ENCODE data around the gene UTS2B.
"Not testable (repeated sequence)": the region's sequence is repeated elsewhere in the genome, so short reads cannot be mapped to it uniquely, and the experiment has no call there.

The UTS2B gene

DNA sequence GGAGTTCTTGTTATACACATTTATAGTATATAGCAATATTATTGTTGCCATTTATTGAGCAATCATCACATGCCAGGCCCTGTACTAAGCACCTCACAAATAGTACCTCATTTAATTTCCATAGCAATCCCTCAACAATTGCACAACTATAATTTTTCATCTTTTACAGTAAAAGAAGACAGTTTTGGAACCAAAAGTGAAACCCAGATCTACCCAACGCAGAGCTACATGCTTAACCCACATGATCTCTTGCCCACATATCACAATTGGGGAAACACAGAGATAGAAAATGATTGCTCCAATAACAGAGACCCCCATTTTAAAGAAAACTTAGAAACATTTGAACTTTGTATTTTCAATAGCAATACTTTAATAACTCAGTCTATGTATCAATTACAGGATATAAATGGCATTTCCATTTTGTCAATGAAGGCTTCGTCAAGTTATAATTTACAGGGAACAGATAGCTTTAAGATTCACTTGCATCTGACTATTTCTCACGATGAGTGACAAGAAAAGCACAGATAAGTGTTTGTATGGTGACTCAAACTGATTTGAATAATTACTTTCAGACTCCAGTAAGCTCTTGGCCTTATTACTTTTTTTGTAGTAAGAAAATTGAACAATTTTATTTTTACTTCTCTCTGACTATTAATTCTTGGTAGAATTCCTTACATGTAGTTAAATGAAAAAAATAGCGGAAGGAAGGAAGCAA, 39.9 kb downstream of the UTS2B start:
- FAIRE-seq (peak; percentile 91), DNase-seq (ENCODE audit: insufficient read length, low spot score) (no peak)

GRCh38 chr3:191283400-191283799, 46.9 kb downstream of the UTS2B start:
- DNase-seq (ENCODE audit: insufficient read length, low spot score) = no peak
- no peak for FAIRE-seq

GRCh38 chr3:191282251-191283185, 47.8 kb downstream of the UTS2B start:
- FAIRE-seq = peak; percentile 51
- no peak for DNase-seq (ENCODE audit: insufficient read length, low spot score)

- DNase-seq (ENCODE audit: insufficient read length, low spot score) (no peak), FAIRE-seq (no peak)
Observed at GRCh38 chr3:191280882-191281281, 49.4 kb downstream of the UTS2B start.

DNA sequence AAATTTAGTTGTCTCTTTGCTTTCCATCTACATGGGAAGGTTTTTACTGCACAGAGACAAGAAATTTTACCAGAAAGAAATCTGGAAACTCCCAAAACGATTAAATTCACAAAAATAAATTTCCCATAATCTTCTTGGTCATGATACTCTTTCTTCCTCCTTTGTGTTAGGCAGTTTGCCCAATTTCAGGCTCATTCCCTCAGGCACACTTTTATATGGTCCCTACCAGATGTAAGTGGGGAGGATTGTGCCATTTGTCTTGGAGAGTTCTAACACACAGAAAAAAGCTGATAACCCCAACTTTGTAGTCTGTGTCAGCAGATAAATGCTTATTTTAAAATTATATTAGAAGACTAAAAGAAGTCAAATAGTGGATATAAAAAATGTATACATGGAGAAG, 50.2 kb downstream of the UTS2B start:
- DNase-seq (ENCODE audit: insufficient read length, low spot score) = no peak
- FAIRE-seq = no peak

GRCh38 chr3:191275751-191276150, 54.6 kb downstream of the UTS2B start:
- no peak for DNase-seq (ENCODE audit: insufficient read length, low spot score)
- FAIRE-seq = no peak

GRCh38 chr3:191275244-191275643, 55.1 kb downstream of the UTS2B start:
- not testable (repeated sequence) for FAIRE-seq; DNase-seq (ENCODE audit: insufficient read length, low spot score)

DNA sequence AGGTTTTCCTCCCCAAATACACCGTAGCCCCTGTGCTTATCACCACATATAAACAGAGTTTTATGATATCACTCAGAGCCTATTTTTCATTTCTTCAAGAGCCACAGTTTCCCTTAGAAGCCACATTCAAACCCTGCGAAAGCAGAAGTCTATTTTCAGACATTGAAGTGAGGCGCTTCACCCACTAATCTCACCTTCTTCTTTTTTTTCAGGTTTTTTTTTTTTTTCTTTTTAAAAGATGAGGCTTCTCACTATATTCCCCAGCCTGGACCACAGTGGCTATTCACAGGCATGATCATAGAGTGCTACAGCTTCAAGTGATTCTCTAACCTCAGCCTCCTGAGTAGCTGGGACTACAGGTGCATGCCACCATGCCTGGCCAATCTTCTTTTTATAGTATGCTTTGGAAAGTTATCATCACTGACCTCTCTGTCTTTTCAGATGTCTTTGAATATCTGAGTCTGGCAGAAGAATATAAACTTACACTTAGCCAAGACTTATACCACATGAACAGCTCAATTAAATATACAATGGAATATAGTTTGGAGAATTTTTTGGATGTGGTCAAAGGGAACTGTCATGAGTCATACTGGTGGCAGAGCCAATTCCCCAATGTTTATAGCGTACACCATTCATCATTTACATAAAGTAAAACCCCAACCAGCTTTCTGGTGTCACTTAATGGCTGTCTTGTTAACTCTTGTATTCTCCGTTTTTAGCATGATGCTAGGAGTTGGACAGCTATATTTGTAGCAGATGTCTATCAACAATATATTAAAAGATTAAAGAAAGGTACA, 60.8 kb downstream of the UTS2B start:
- no peak for DNase-seq (ENCODE audit: insufficient read length, low spot score)
- FAIRE-seq = peak; percentile 91

DNA sequence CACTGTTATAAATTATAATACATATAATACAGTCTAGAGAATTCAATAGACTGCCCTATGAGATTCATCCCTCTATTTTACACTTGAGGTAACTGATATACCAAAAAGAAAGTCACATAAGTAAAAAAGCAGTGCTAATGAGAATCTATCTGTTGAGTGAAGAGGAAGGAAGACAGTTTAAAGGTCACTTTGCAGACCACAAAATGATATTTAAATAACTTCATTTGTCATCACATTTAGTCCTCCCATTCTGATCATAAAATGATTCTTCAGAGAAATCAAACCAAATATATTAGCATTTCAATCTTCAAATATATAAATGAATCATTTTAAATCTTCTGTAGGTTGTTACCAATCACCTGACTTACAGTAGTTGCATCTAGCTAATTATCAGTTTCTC, 61.6 kb downstream of the UTS2B start:
- FAIRE-seq = peak; percentile 75

DNA sequence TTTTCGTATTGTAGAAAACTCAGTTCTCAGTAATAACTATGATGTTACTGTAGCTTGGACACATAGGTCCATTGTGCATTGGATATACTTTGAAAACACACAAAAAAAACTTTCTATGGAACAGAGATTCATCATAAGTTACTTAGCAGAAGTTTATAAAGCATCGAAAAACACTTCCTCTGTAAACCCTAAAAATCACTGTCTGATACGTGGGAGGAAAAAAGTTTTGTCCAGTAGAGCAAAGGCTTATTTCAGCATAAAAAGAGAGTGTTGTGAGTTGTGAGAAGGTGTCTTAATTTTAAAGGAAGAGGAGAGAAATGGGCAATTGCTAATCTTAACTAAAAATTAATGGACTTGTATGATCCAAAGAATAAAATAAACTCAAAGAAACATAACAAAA, 66.5 kb downstream of the UTS2B start:
- DNase-seq (ENCODE audit: insufficient read length, low spot score) (no peak), FAIRE-seq (no peak)

More for the DNA sequence above, 61.6 kb downstream of the UTS2B start:
- DNase-seq (ENCODE audit: insufficient read length, low spot score) = no peak

DNA sequence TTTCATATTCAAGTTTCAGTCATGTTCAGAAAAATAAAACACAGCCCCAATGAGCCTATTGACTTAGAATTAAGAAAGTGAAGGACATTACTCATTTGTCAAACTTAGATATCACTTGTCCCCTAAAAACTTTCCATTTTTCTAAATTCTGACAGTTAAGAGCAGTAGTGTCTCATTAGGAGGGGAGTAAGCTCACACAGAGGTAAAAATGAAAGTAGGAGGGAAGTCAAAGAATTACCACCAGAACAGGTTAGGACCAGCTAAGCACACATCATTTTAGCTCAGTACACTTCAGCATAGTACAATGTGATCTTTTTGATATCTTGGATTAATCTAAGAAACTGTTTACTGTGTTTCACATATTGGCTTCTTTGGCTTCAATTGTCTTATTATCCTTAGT, 67.0 kb downstream of the UTS2B start:
- FAIRE-seq (peak; percentile 96), DNase-seq (ENCODE audit: insufficient read length, low spot score) (no peak)

DNA sequence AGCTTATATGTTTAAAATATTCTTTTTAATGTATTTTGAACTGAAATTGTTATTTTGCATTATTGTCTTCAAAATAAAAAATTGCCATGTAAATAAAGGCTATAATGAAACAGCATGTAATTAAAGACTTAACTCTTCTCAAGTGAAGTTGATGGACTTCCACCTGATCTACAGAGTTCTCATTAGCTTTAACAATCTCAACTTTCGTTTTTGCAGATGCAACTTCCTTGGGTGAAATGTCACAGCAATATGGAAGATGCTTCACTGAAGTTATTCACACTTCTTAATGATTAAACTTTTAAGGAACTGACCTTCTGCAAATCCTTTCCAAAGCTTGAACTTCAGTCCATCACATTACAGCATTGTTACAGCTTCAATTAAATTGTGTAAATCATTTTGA, 67.7 kb downstream of the UTS2B start:
- DNase-seq (ENCODE audit: insufficient read length, low spot score) = peak; percentile 18
- peak; percentile 94 for FAIRE-seq

- FAIRE-seq (no peak), DNase-seq (ENCODE audit: insufficient read length, low spot score) (no peak)
Observed at GRCh38 chr3:191261304-191261638, 69.1 kb downstream of the UTS2B start.

DNA sequence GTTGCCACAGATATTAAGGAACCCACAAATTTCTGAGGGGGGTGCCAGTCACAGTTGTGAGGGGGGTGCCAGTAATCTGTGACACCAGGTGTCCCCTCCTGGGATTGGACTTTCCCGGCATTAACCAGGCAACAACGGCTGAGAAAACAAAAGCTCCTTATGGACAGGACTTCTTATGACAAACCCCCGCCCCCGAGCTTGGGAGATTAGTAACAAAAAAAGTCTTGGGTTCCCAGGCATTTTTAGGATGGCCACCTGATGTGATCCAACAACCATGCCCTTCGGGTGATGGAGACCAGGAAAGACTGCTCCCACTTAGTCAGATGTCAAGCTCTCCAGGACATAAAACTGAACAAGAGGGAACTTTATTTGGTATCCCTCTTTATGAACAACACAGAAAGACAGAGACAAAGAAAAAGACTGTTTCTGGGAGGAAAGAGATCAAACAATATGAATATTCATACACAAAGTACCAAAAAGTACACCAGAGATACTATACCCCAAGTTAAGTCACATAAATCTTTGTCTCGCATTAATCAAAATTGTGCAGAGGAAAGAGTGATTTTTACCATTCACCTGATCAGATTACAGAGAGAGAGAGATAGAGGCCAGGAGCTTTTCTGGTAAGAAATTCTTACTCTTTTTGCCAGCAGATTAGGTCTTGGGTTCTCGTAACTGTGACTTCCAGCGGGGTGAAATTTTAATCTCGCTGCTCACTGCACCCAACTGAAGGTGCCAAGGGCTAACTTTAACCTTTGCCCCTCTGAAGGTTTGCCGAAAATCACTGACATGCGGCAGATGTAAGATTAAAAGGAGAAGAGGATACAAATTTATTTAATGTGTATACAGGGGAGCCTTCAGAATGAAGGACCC, 69.7 kb downstream of the UTS2B start:
- no peak for FAIRE-seq
- DNase-seq (ENCODE audit: insufficient read length, low spot score) = no peak

GRCh38 chr3:191259486-191259885, 70.8 kb downstream of the UTS2B start:
- DNase-seq (ENCODE audit: insufficient read length, low spot score) (no peak), FAIRE-seq (peak; percentile 84)

GRCh38 chr3:191257286-191257685, 73.0 kb downstream of the UTS2B start:
- DNase-seq (ENCODE audit: insufficient read length, low spot score) = no peak
- FAIRE-seq = peak; percentile 37

DNA sequence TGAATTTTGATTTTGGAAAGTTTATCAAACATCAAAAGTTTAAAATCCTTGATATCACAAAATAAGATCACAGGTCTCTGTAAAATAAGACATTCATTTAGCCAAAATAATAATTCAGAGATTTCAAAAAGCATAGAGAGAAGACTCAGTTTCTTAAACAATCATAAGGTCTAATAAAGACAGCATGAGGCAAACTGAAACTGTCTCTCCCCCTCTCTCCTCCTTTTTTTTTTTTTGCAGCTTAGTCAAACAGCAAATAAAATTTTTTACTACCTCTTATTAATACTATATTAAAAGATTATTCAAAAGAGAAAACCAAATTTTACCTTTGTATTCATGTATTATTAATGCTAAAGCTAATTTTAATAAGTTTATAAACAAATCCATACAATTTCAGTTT, 73.9 kb downstream of the UTS2B start:
- no peak for DNase-seq (ENCODE audit: insufficient read length, low spot score)
- peak; percentile 86 for FAIRE-seq

- FAIRE-seq (no peak), DNase-seq (ENCODE audit: insufficient read length, low spot score) (no peak)
Observed at GRCh38 chr3:191255156-191255555, 75.2 kb downstream of the UTS2B start.

GRCh38 chr3:191254098-191254873, 76.0 kb downstream of the UTS2B start:
- peak; percentile 14 for FAIRE-seq
- DNase-seq (ENCODE audit: insufficient read length, low spot score) = no peak
